ENCODE measurements around the gene ZNF728.

DNA sequence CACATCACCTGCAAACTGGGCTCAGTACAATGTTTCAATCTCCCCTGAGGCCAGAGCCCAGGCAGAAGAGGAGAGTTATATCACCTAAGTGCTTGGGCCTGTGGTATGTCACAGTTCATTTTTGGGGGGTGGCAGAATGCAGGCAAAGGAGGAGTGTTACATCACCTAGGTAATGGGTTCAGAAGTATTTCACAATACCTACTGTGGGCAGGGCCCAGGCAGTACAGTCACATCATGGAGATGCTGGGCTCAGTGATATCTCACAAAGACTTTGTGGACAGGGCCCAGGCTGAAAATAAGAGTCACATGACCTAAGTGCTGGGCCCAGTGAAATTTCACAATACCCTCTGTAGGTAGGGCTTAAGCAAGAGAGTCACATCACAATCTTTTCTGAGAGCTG lies 12.7 kb upstream of the ZNF728 start:
- TF ChIP-seq, protein P1, sequence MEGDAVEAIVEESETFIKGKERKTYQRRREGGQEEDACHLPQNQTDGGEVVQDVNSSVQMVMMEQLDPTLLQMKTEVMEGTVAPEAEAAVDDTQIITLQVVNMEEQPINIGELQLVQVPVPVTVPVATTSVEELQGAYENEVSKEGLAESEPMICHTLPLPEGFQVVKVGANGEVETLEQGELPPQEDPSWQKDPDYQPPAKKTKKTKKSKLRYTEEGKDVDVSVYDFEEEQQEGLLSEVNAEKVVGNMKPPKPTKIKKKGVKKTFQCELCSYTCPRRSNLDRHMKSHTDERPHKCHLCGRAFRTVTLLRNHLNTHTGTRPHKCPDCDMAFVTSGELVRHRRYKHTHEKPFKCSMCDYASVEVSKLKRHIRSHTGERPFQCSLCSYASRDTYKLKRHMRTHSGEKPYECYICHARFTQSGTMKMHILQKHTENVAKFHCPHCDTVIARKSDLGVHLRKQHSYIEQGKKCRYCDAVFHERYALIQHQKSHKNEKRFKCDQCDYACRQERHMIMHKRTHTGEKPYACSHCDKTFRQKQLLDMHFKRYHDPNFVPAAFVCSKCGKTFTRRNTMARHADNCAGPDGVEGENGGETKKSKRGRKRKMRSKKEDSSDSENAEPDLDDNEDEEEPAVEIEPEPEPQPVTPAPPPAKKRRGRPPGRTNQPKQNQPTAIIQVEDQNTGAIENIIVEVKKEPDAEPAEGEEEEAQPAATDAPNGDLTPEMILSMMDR (conservative IDR thresholded peaks at IDR 0.05; ENCODE audit: low read depth, low read length): no peak
- no peak for TF ChIP-seq EZH2 (IDR thresholded peaks at IDR 0.05; ENCODE audit: borderline replicate concordance, low read depth, low read length, poor library complexity, severe bottlenecking)
